ENCODE data around the gene YJEFN3.

- TF ChIP-seq POLR2AphosphoS5 (IDR thresholded peaks at IDR 0.05; ENCODE audit: low read depth, low read length) (no peak), EZH2 (IDR thresholded peaks at IDR 0.05) (no peak), TCF7L2 (IDR thresholded peaks at IDR 0.05; ENCODE audit: borderline replicate concordance, extremely low read depth, insufficient read depth, insufficient read length) (no peak), POLR2A (IDR thresholded peaks at IDR 0.05; ENCODE audit: borderline replicate concordance, extremely low read depth, insufficient read depth, insufficient read length) (no peak), MAX (IDR thresholded peaks at IDR 0.05) (no peak), JUND (IDR thresholded peaks at IDR 0.05) (no peak), RAD21 (IDR thresholded peaks at IDR 0.05; ENCODE audit: low read depth) (no peak), YY1 (IDR thresholded peaks at IDR 0.05; ENCODE audit: extremely low read depth, insufficient replicate concordance, low read depth, low read length) (no peak), ELF1 (IDR thresholded peaks at IDR 0.05; ENCODE audit: borderline replicate concordance, low read depth) (no peak), ZNF274 (IDR thresholded peaks at IDR 0.05; ENCODE audit: low read depth, low read length) (no peak)
- TF ChIP-seq, protein P1, sequence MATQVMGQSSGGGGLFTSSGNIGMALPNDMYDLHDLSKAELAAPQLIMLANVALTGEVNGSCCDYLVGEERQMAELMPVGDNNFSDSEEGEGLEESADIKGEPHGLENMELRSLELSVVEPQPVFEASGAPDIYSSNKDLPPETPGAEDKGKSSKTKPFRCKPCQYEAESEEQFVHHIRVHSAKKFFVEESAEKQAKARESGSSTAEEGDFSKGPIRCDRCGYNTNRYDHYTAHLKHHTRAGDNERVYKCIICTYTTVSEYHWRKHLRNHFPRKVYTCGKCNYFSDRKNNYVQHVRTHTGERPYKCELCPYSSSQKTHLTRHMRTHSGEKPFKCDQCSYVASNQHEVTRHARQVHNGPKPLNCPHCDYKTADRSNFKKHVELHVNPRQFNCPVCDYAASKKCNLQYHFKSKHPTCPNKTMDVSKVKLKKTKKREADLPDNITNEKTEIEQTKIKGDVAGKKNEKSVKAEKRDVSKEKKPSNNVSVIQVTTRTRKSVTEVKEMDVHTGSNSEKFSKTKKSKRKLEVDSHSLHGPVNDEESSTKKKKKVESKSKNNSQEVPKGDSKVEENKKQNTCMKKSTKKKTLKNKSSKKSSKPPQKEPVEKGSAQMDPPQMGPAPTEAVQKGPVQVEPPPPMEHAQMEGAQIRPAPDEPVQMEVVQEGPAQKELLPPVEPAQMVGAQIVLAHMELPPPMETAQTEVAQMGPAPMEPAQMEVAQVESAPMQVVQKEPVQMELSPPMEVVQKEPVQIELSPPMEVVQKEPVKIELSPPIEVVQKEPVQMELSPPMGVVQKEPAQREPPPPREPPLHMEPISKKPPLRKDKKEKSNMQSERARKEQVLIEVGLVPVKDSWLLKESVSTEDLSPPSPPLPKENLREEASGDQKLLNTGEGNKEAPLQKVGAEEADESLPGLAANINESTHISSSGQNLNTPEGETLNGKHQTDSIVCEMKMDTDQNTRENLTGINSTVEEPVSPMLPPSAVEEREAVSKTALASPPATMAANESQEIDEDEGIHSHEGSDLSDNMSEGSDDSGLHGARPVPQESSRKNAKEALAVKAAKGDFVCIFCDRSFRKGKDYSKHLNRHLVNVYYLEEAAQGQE (IDR thresholded peaks at IDR 0.05; ENCODE audit: low read depth) = no peak
- TF ChIP-seq, protein P2, sequence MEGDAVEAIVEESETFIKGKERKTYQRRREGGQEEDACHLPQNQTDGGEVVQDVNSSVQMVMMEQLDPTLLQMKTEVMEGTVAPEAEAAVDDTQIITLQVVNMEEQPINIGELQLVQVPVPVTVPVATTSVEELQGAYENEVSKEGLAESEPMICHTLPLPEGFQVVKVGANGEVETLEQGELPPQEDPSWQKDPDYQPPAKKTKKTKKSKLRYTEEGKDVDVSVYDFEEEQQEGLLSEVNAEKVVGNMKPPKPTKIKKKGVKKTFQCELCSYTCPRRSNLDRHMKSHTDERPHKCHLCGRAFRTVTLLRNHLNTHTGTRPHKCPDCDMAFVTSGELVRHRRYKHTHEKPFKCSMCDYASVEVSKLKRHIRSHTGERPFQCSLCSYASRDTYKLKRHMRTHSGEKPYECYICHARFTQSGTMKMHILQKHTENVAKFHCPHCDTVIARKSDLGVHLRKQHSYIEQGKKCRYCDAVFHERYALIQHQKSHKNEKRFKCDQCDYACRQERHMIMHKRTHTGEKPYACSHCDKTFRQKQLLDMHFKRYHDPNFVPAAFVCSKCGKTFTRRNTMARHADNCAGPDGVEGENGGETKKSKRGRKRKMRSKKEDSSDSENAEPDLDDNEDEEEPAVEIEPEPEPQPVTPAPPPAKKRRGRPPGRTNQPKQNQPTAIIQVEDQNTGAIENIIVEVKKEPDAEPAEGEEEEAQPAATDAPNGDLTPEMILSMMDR (IDR thresholded peaks at IDR 0.05 in 2 of 3, conservative IDR thresholded peaks at IDR 0.05 in 1 of 3; ENCODE audit: borderline replicate concordance in 1 of 3, insufficient read depth in 1 of 3, low read depth in 2 of 3, low read length in 2 of 3) = no peak
Measured at GRCh38 chr19:19535311-19536191, 6.8 kb downstream of the YJEFN3 start.
